Measurements from ENCODE around the gene USP6. TPM values are rescaled to one million over a fixed set of nuclear protein-coding genes. Genes with fewer than 3 reads are reported as not detected.
A peak's percentile ranks its signal among the peaks of the same experiment; 100 is the strongest.
"Not testable (repeated sequence)": the region's sequence is repeated elsewhere in the genome, so short reads cannot be mapped to it uniquely, and the experiment has no call there.

The USP6 gene
- total RNA-seq, 1 donor from 2014 or later = not detected

- no peak for DNase-seq (ENCODE audit: extremely low read depth, low read depth, low spot score)
Measured at GRCh38 chr17:5183410-5183793, 67.6 kb downstream of the USP6 start.

- DNase-seq (ENCODE audit: extremely low read depth, low read depth, low spot score) = no peak
Measured at GRCh38 chr17:5184288-5184687, 68.5 kb downstream of the USP6 start.

- peak; percentile 27 for DNase-seq (ENCODE audit: extremely low read depth, low read depth, low spot score)
Measured at GRCh38 chr17:5191541-5192417, 75.9 kb downstream of the USP6 start, which contains the start of gene ZNF594. Gene ZNF594, minus strand, starts transcription at chr17:5191868. Its CDS starts 7,612 bp downstream, at chr17:5184256.

GRCh38 chr17:5194346-5194745 lies 78.5 kb downstream of the USP6 start:
- no peak for DNase-seq (ENCODE audit: extremely low read depth, low read depth, low spot score)

GRCh38 chr17:5198472-5198871 lies 82.6 kb downstream of the USP6 start:
- DNase-seq (ENCODE audit: extremely low read depth, low read depth, low spot score) = no peak

GRCh38 chr17:5200360-5200759 lies 84.5 kb downstream of the USP6 start:
- DNase-seq (ENCODE audit: extremely low read depth, low read depth, low spot score) = no peak

GRCh38 chr17:5201011-5201410 lies 85.2 kb downstream of the USP6 start:
- DNase-seq (ENCODE audit: extremely low read depth, low read depth, low spot score) = no peak

- no peak for DNase-seq (ENCODE audit: extremely low read depth, low read depth, low spot score)
Measured at GRCh38 chr17:5203178-5203907, 87.5 kb downstream of the USP6 start.

GRCh38 chr17:5203908-5204294 lies 88.1 kb downstream of the USP6 start:
- no peak for DNase-seq (ENCODE audit: extremely low read depth, low read depth, low spot score)

- no peak for DNase-seq (ENCODE audit: extremely low read depth, low read depth, low spot score)
Measured at GRCh38 chr17:5209396-5209795, 93.6 kb downstream of the USP6 start.

- DNase-seq (ENCODE audit: extremely low read depth, low read depth, low spot score) = no peak
Measured at GRCh38 chr17:5210091-5210490, 94.3 kb downstream of the USP6 start.

- no peak for DNase-seq (ENCODE audit: extremely low read depth, low read depth, low spot score)
Measured at GRCh38 chr17:5210614-5211252, 94.9 kb downstream of the USP6 start.

- DNase-seq (ENCODE audit: extremely low read depth, low read depth, low spot score) = no peak
Measured at GRCh38 chr17:5211458-5211857, 95.6 kb downstream of the USP6 start.

GRCh38 chr17:5217562-5217961 lies 101.7 kb downstream of the USP6 start:
- not testable (repeated sequence) for DNase-seq (ENCODE audit: extremely low read depth, low read depth, low spot score)

GRCh38 chr17:5219536-5219935 lies 103.7 kb downstream of the USP6 start:
- DNase-seq (ENCODE audit: extremely low read depth, low read depth, low spot score) = no peak

- DNase-seq (ENCODE audit: extremely low read depth, low read depth, low spot score) = no peak
Measured at GRCh38 chr17:5220074-5220473, 104.2 kb downstream of the USP6 start.

- DNase-seq (ENCODE audit: extremely low read depth, low read depth, low spot score) = not testable (repeated sequence)
Measured at GRCh38 chr17:5221912-5222311, 106.1 kb downstream of the USP6 start.
